Hippocampal formation (tissue), 2 donors: Measurements from ENCODE around the gene CACNA1C.

Experiments
- DNase-seq, 2 donors: peaks; one replicate each; lab custom pipeline; 2025; lab: John Stamatoyannopoulos, UW

The CACNA1C gene

GRCh38 chr12:2688381-2688931 lies 635.7 kb downstream of the CACNA1C start:
- DNase-seq = no peak

- no peak for DNase-seq
Measured at GRCh38 chr12:2689393-2689792, 636.6 kb downstream of the CACNA1C start.

GRCh38 chr12:2689879-2690278 lies 637.1 kb downstream of the CACNA1C start:
- DNase-seq = no peak

GRCh38 chr12:2690348-2691005 lies 637.7 kb downstream of the CACNA1C start:
- DNase-seq = no peak

- no peak for DNase-seq
Measured at GRCh38 chr12:2691006-2691344, 638.2 kb downstream of the CACNA1C start.

GRCh38 chr12:2691345-2692071 lies 638.7 kb downstream of the CACNA1C start:
- DNase-seq = no peak

GRCh38 chr12:2692080-2692479 lies 639.3 kb downstream of the CACNA1C start:
- DNase-seq = no peak

- no peak for DNase-seq
Measured at GRCh38 chr12:2693244-2693860, 640.6 kb downstream of the CACNA1C start.

GRCh38 chr12:2693980-2694610 lies 641.3 kb downstream of the CACNA1C start:
- no peak for DNase-seq

GRCh38 chr12:2696136-2696535 lies 643.3 kb downstream of the CACNA1C start:
- DNase-seq = no peak

GRCh38 chr12:2697057-2697800 lies 644.4 kb downstream of the CACNA1C start:
- no peak for DNase-seq

GRCh38 chr12:2698566-2698965 lies 645.8 kb downstream of the CACNA1C start:
- DNase-seq = no peak

- DNase-seq = no peak
Measured at GRCh38 chr12:2710701-2711100, 657.9 kb downstream of the CACNA1C start.

- no peak for DNase-seq
Measured at GRCh38 chr12:2719392-2719791, 666.6 kb downstream of the CACNA1C start.

GRCh38 chr12:2722806-2723205 lies 670.0 kb downstream of the CACNA1C start:
- no peak for DNase-seq

- no peak for DNase-seq
Measured at GRCh38 chr12:2732290-2732689, 679.5 kb downstream of the CACNA1C start.

GRCh38 chr12:2733493-2734355 lies 680.9 kb downstream of the CACNA1C start:
- no peak for DNase-seq

GRCh38 chr12:2735432-2735831 lies 682.6 kb downstream of the CACNA1C start:
- DNase-seq = no peak

GRCh38 chr12:2737656-2738241 lies 685.0 kb downstream of the CACNA1C start:
- DNase-seq = no peak

- DNase-seq = no peak
Measured at GRCh38 chr12:2739069-2739468, 686.3 kb downstream of the CACNA1C start.
